Vagina (tissue), 2 donors: ENCODE measurements around the gene RNF168. TPM values are rescaled to one million over a fixed set of nuclear protein-coding genes. Genes with fewer than 3 reads are reported as not detected.
"Not testable (repeated sequence)": the region's sequence is repeated elsewhere in the genome, so short reads cannot be mapped to it uniquely, and the experiment has no call there.

ENCODE experiments used
- DNase-seq, 2 donors: peaks; one replicate each; pipeline ENCODE4 v3.0.0-alpha.2; 2017; ENCODE audit errors: extremely low spot score in 2 of 2
- H3K27ac ChIP-seq: fragments of 200-600 bp; sonication (generic); one replicate; pipeline ENCODE4 v1.5.1; 2019
- H3K27me3 ChIP-seq: fragments of 200-600 bp; sonication (generic); one replicate; pipeline ENCODE4 v1.5.1; 2019
- H3K36me3 ChIP-seq, 2 donors: fragments of 200-600 bp; sonication (generic); one replicate each; pipeline ENCODE4 v1.5.1; 2017 to 2019
- H3K4me1 ChIP-seq: fragments of 200-600 bp; sonication (generic); one replicate; pipeline ENCODE4 v1.5.1; 2019
- H3K4me3 ChIP-seq, 2 donors: fragments of 200-600 bp; sonication (generic); 1 replicate in 1 of 2; 2 replicates in 1 of 2; pipeline ENCODE4 v1.5.1; 2016 to 2019
- H3K9me3 ChIP-seq: fragments of 200-600 bp; sonication (generic); one replicate; pipeline ENCODE4 v1.5.1; 2019
- POLR2A ChIP-seq, 2 donors: fragments of 450-650 bp; IDR thresholded peaks; one replicate each; pipeline ENCODE4 v1.6.1; 2017; ENCODE audit warnings: antibody characterized with exemption in 2 of 2, mild to moderate bottlenecking in 2 of 2, moderate library complexity in 2 of 2
- POLR2AphosphoS5 ChIP-seq, 2 donors: sonication (generic); formaldehyde crosslinking; IDR thresholded peaks; one replicate each; pipeline ENCODE4 v1.9.0; 2017; ENCODE audit warnings: antibody characterized with exemption in 2 of 2, mild to moderate bottlenecking in 2 of 2, low read depth in 1 of 2; ENCODE audit not compliant: insufficient read depth in 1 of 2
- intact Hi-C: fragments of 100-400 bp; cut with DNase I; formaldehyde crosslinking; loops from one replicate; pipeline ENCODE4 v1.15.1; 2023
- total RNA-seq: library from RNA; depleted of rRNA; stranded (reverse); fragments of >200 nt; gene quantifications from one replicate; pipeline ENCODE4 v1.2.3, GENCODE V29; 2016
- TF ChIP-seq, protein P1 (sequence below), 3 experiments: fragments of 450-650 bp in 2 of 3; fragments of 200-600 bp in 1 of 3; sonication (generic) in 1 of 3; IDR thresholded peaks; one replicate each; pipeline ENCODE4 v1.5.1; 2017 to 2019; ENCODE audit warnings: antibody characterized with exemption in 3 of 3, mild to moderate bottlenecking in 2 of 3, moderate library complexity in 2 of 3

Gene RNF168
- total RNA-seq, 1 donor from 2014 or later, result 26.0 TPM

DNA sequence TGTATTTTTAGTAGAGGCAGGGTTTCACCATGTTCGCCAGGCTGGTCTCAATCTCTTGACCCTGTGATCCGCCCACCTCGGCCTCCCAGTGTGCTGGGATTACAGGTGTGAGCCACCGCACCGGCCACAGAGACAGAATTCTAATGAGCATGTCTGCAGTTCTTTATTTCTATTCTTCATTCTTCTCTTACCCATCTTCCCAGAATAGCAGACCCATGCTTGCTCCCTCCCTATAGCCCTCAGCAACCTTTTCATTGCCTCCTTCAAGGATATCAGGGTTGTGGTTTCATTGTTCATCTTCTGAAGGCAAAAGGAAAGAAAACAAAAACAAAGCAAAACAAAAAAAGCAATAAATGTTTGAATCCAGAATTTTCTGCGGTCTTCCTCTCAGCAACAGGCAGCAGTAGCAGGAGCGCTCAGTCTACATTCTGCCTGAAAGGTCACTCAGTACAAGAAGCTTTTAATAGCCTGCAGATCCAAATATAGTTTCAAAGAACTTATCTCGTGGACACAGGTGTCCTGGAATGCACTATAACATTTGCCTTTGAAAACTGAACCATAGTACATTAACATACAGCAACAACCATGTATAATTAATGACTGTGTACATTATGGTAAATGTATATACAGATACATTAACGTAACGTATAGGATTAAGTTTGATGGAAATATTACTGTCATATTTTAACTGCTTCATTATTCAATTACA, 11.5 kb upstream of the RNF168 start, which contains the start of gene SMCO1:
Gene SMCO1, minus strand, starts transcription at position 434 of the 709 bp plus-strand sequence. Its CDS starts 137 bp downstream, at position 297.
- Histone ChIP-seq H3K36me3 (no peaks in the 10 kb centered on the region), H3K4me1 (no peaks in the 10 kb centered on the region), H3K9me3 (peaks cover 17% of the 10 kb centered on the region), H3K4me3 (no peak within 1 kb of the TSS), H3K27me3 (no peaks in the 10 kb centered on the region), H3K27ac (no peak within 1 kb of the TSS)
- intact Hi-C loops, result no loop called here
- no peak for TF ChIP-seq POLR2AphosphoS5 (IDR thresholded peaks at IDR 0.05; ENCODE audit: insufficient read depth in 1 of 2, low read depth in 1 of 2)
- TF ChIP-seq POLR2A (IDR thresholded peaks at IDR 0.05), result no peak
- TF ChIP-seq, protein P1, sequence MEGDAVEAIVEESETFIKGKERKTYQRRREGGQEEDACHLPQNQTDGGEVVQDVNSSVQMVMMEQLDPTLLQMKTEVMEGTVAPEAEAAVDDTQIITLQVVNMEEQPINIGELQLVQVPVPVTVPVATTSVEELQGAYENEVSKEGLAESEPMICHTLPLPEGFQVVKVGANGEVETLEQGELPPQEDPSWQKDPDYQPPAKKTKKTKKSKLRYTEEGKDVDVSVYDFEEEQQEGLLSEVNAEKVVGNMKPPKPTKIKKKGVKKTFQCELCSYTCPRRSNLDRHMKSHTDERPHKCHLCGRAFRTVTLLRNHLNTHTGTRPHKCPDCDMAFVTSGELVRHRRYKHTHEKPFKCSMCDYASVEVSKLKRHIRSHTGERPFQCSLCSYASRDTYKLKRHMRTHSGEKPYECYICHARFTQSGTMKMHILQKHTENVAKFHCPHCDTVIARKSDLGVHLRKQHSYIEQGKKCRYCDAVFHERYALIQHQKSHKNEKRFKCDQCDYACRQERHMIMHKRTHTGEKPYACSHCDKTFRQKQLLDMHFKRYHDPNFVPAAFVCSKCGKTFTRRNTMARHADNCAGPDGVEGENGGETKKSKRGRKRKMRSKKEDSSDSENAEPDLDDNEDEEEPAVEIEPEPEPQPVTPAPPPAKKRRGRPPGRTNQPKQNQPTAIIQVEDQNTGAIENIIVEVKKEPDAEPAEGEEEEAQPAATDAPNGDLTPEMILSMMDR (IDR thresholded peaks at IDR 0.05), result no peak
- DNase-seq, result no peak

DNA sequence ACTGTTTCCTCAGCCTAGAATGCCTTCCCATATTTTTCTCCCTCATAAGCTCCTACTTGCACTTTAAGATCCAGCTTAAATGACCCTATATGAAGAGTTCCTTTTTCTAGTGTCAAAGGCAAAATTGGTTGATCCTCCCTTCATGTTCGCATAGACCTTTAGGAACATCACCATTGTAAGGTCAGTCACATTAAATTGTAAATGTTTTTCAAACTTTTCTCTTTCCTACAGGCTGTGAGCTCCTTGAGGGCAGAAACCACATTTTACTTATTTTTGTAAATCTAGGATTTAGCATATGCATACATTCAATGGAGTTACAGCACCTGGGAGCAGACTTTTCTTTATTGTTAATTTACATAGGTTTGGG, 10.8 kb upstream of the RNF168 start:
- intact Hi-C loops, result no loop called here

DNA sequence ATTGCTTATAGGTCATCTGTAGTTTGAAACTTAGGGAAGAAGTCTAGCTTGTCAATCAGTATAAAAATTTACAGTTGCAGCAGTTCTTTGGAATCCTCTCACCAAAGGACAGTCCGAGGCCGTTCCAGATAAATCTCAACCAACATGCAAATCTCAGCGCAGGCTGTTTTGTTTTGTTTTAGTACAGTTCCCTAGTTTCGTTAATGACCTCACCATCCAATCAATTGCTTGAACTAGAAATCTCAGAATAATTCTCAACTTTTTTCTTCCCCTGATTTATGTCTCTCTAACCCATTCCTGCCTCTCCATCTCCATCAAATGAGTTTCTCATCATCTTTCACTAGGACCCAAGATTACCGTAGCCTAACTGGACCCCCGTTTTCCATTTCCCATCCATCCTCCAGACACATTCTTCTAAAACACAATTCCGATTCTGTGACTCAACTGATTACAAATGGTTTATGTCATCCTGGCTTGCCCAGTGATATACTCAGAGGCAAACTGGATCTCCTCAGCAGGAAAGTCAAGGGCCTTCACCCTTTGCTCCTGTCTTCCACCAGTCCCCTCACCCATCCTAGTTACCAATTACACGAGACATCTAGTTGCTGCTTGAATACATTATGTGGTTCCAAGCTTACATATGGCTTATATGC, 10.3 kb upstream of the RNF168 start:
- Histone ChIP-seq H3K4me3 (no peak overlapping the region), H3K27me3 (no peaks in the 10 kb centered on the region), H3K4me1 (no peaks in the 10 kb centered on the region), H3K36me3 (no peaks in the 10 kb centered on the region), H3K27ac (no peak overlapping the region), H3K9me3 (peaks cover 4% of the 10 kb centered on the region)
- DNase-seq, result no peak
- TF ChIP-seq POLR2AphosphoS5 (IDR thresholded peaks at IDR 0.05; ENCODE audit: insufficient read depth in 1 of 2, low read depth in 1 of 2), result no peak
- TF ChIP-seq, protein P1 (IDR thresholded peaks at IDR 0.05), result no peak
- TF ChIP-seq POLR2A (IDR thresholded peaks at IDR 0.05), result no peak
- intact Hi-C loops, result no loop called here

More for the DNA sequence above, 10.8 kb upstream of the RNF168 start:
- no peak for DNase-seq
- Histone ChIP-seq H3K9me3 (peaks cover 10% of the 10 kb centered on the region), H3K27me3 (no peaks in the 10 kb centered on the region), H3K36me3 (no peaks in the 10 kb centered on the region), H3K4me3 (no peak overlapping the region), H3K27ac (no peak overlapping the region), H3K4me1 (no peaks in the 10 kb centered on the region)
- TF ChIP-seq, protein P1 (IDR thresholded peaks at IDR 0.05), result no peak
- TF ChIP-seq POLR2A (IDR thresholded peaks at IDR 0.05), result no peak
- TF ChIP-seq POLR2AphosphoS5 (IDR thresholded peaks at IDR 0.05; ENCODE audit: insufficient read depth in 1 of 2, low read depth in 1 of 2), result no peak

DNA sequence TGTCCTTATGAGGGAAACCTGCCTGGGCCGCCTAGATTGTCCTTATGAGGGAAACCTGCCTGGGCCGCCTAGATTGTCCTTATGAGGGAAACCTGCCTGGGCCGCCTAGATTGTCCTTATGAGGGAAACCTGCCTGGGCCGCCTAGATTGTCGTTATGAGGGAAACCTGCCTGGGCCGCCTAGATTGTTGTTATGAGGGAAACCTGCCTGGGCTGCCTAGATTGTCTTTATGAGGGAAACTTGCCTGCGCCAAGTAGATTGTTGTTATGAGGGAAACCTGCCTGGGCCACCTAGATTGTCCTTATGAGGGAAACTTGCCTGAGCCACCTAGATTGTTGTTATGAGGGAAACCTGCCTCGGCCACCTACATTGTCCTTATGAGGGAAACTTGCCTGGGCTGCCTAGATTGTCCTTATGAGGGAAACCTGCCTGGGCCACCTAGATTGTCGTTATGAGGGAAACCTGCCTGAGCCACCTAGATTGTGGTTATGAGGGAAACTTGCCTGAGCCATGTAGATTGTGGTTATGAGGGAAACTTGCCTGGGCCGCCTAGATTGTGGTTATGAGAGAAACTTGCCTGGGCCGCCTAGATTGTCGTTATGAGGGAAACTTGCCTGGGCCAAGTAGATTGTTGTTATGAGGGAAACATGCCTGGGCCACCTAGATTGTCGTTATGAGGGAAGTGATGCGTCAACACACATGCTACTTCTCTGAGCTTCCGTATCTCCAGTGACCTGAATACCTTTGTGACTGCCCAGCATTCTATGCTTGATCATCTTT, 8.3 kb upstream of the RNF168 start:
- H3K36me3 ChIP-seq, H3K27me3 ChIP-seq, H3K9me3 ChIP-seq, intact Hi-C loops, DNase-seq, H3K4me1 ChIP-seq, H3K4me3 ChIP-seq: not testable (repeated sequence)
- peak overlapping the region; percentile 53 for H3K27ac ChIP-seq

DNA sequence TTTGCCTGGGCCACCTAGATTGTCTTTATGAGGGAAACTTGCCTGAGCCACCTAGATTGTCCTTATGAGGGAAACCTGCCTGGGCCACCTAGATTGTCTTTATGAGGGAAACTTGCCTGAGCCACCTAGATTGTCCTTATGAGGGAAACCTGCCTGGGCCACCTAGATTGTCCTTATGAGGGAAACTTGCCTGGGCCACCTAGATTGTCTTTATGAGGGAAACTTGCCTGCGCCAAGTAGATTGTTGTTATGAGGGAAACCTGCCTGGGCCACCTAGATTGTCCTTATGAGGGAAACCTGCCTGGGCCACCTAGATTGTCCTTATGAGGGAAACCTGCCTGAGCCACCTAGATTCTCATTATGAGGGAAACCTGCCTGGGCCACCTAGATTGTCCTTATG, 7.5 kb upstream of the RNF168 start:
- H3K4me1 ChIP-seq, H3K27me3 ChIP-seq, H3K36me3 ChIP-seq, H3K27ac ChIP-seq, H3K9me3 ChIP-seq, H3K4me3 ChIP-seq, intact Hi-C loops, DNase-seq: not testable (repeated sequence)
